ENCODE data around the gene RASSF3. TPM values are rescaled to one million over a fixed set of nuclear protein-coding genes. Genes with fewer than 3 reads are reported as not detected.

RASSF3 gene
- total RNA-seq, 1 experiment from 2014 or later, result 13.4 TPM

GRCh38 chr12:64670919-64671639, 60.8 kb downstream of the RASSF3 start:
- H3K9me3 ChIP-seq (ENCODE audit: low read length), result no peaks in the 10 kb centered on the region
- H3K27me3 ChIP-seq (ENCODE audit: low read length), result no peaks in the 10 kb centered on the region
- ATAC-seq (peak; percentile 41), DNase-seq (peak; percentile 32)
- no peak for TF ChIP-seq CTCF (conservative IDR thresholded peaks at IDR 0.05; ENCODE audit: low read depth, low read length)
- no peak for TF ChIP-seq EZH2phosphoT487 (IDR thresholded peaks at IDR 0.05; ENCODE audit: borderline replicate concordance, low read length)
- TF ChIP-seq EZH2 (IDR thresholded peaks at IDR 0.05; ENCODE audit: low read length, unreplicated experiment), result no peak
- no peaks in the 10 kb centered on the region for H3K36me3 ChIP-seq (ENCODE audit: low read depth, low read length)
- no TSS peak for BruUV-seq (replicated peaks)
- no peaks in the 10 kb centered on the region for H4K20me1 ChIP-seq (ENCODE audit: low read length)
- H2AFZ ChIP-seq (ENCODE audit: low read length), result no peak overlapping the region
- no peak overlapping the region for H3K9ac ChIP-seq (ENCODE audit: low read length)
- CTCF ChIA-PET, result no interaction called here
- H3K27ac ChIP-seq (ENCODE audit: low read length), result no peak overlapping the region
- H3K79me2 ChIP-seq (ENCODE audit: low read length), result peaks cover 17% of the 10 kb centered on the region
- H3K9me2 ChIP-seq (replicated peaks; ENCODE audit: low read length), result no peaks in the 10 kb centered on the region
- H3F3A ChIP-seq (ENCODE audit: low read length, unreplicated experiment), result no peaks in the 10 kb centered on the region
- no peak overlapping the region for H3K4me3 ChIP-seq (ENCODE audit: low read length)
- intact Hi-C loops (cut with micrococcal nuclease), result no loop called here
- H3K4me2 ChIP-seq (ENCODE audit: low read length), result no peak overlapping the region
- POLR2A ChIA-PET (ENCODE audit: unreplicated experiment), result no interaction called here
- peaks cover 52% of the 10 kb centered on the region for H3K4me1 ChIP-seq (ENCODE audit: insufficient read depth, low read length)

- BruUV-seq (replicated peaks), result no TSS peak
- H4K20me1 ChIP-seq (ENCODE audit: low read length), result no peaks in the 10 kb centered on the region
Measured at GRCh38 chr12:64671681-64672080, 61.4 kb downstream of the RASSF3 start.

More at GRCh38 chr12:64671681-64672080, 61.4 kb downstream of the RASSF3 start:
- no peak for ATAC-seq
- no peak overlapping the region for H3K9ac ChIP-seq (ENCODE audit: low read length)
- no peaks in the 10 kb centered on the region for H3K27me3 ChIP-seq (ENCODE audit: low read length)
- H3K27ac ChIP-seq (ENCODE audit: low read length), result no peak overlapping the region
- DNase-seq, result no peak
- no peak overlapping the region for H3K4me2 ChIP-seq (ENCODE audit: low read length)
- H3K4me1 ChIP-seq (ENCODE audit: insufficient read depth, low read length), result peaks cover 46% of the 10 kb centered on the region
- POLR2A ChIA-PET (ENCODE audit: unreplicated experiment), result no interaction called here
- H2AFZ ChIP-seq (ENCODE audit: low read length), result no peak overlapping the region
- TF ChIP-seq EZH2phosphoT487 (IDR thresholded peaks at IDR 0.05; ENCODE audit: borderline replicate concordance, low read length) (no peak), EZH2 (IDR thresholded peaks at IDR 0.05; ENCODE audit: low read length, unreplicated experiment) (no peak), CTCF (conservative IDR thresholded peaks at IDR 0.05; ENCODE audit: low read depth, low read length) (no peak)
- intact Hi-C loops (cut with micrococcal nuclease), result no loop called here
- H3K4me3 ChIP-seq (ENCODE audit: low read length), result no peak overlapping the region
- H3F3A ChIP-seq (ENCODE audit: low read length, unreplicated experiment), result no peaks in the 10 kb centered on the region
- peaks cover 17% of the 10 kb centered on the region for H3K79me2 ChIP-seq (ENCODE audit: low read length)
- CTCF ChIA-PET, result no interaction called here
- no peaks in the 10 kb centered on the region for H3K9me2 ChIP-seq (replicated peaks; ENCODE audit: low read length)
- no peaks in the 10 kb centered on the region for H3K9me3 ChIP-seq (ENCODE audit: low read length)
- no peaks in the 10 kb centered on the region for H3K36me3 ChIP-seq (ENCODE audit: low read depth, low read length)
